ENCODE results near the gene NCOR2. TPM values are rescaled to one million over a fixed set of nuclear protein-coding genes. Genes with fewer than 3 reads are reported as not detected.

The NCOR2 gene
- total and polyA plus RNA-seq, 8 donors = 27.2 to 292 (median 83.5) TPM

GRCh38 chr12:124559182-124560017, 8.0 kb downstream of the NCOR2 start:
- 84 to 92% (median 89%) methylated on average over 11 to 12 of the region's 12 CpGs for WGBS, 5 donors
- no peaks in the 10 kb centered on the region for H3K9me3 ChIP-seq
- no peaks in the 10 kb centered on the region for H3K27me3 ChIP-seq
- H3K36me3 ChIP-seq = peaks cover 0 to 3% (median 0%) of the 10 kb centered on the region in 4 donors
- peaks cover 45 to 93% (median 69%) of the 10 kb centered on the region in 4 donors for H3K4me1 ChIP-seq
- TF ChIP-seq POLR2A (IDR thresholded peaks at IDR 0.05) (no peak), CTCF (IDR thresholded peaks at IDR 0.05) (no peak), POLR2AphosphoS5 (IDR thresholded peaks at IDR 0.05) (no peak), EP300 (IDR thresholded peaks at IDR 0.05) (no peak)
- no peak overlapping the region for H3K4me3 ChIP-seq
- no peak for DNase-seq
- H3K27ac ChIP-seq = no peak overlapping the region
- intact Hi-C loops (cut with DNase I; ENCODE audit: low total_unique reads) = loop anchor here (10.0 kb wide), 1 partner anchor 55 kb away; no protein-coding TSS in a partner anchor

GRCh38 chr12:124558313-124558712, 9.1 kb downstream of the NCOR2 start:
- peaks cover 37 to 93% (median 69%) of the 10 kb centered on the region in 4 donors for H3K4me1 ChIP-seq

GRCh38 chr12:124557518-124558223, 9.7 kb downstream of the NCOR2 start:
- H3K36me3 ChIP-seq = no peaks in the 10 kb centered on the region
- H3K4me1 ChIP-seq = peaks cover 31 to 92% (median 63%) of the 10 kb centered on the region in 4 donors
- TF ChIP-seq CTCF (IDR thresholded peaks at IDR 0.05) = no peak
- intact Hi-C loops (cut with DNase I; ENCODE audit: low total_unique reads) = no loop called here
- DNase-seq = peak in 1 of 2 donors; percentile 72
- WGBS, 5 donors = 56 to 72% (median 60%) methylated on average over 15 of the region's 15 CpGs
- no peaks in the 10 kb centered on the region for H3K9me3 ChIP-seq
- peak overlapping the region in 2 of 5 donors; percentile 11 to 62 for H3K27ac ChIP-seq
- H3K27me3 ChIP-seq = no peaks in the 10 kb centered on the region
- no peak overlapping the region for H3K4me3 ChIP-seq

More at GRCh38 chr12:124558313-124558712, 9.1 kb downstream of the NCOR2 start:
- no peak for TF ChIP-seq CTCF (IDR thresholded peaks at IDR 0.05)
- TF ChIP-seq POLR2A (IDR thresholded peaks at IDR 0.05) = no peak
- TF ChIP-seq EP300 (IDR thresholded peaks at IDR 0.05) = no peak
- no peak for TF ChIP-seq POLR2AphosphoS5 (IDR thresholded peaks at IDR 0.05)
- peak overlapping the region in 2 of 5 donors; percentile 11 to 62 for H3K27ac ChIP-seq
- intact Hi-C loops (cut with DNase I; ENCODE audit: low total_unique reads) = no loop called here
- H3K27me3 ChIP-seq = no peaks in the 10 kb centered on the region
- H3K4me3 ChIP-seq = no peak overlapping the region
- H3K36me3 ChIP-seq = peaks cover 0 to under 1% (median 0%) of the 10 kb centered on the region in 4 donors
- DNase-seq = no peak
- whole genome bisulfite sequencing, 5 donors = 83 to 95% (median 93%) methylated on average over 5 to 8 of the region's 8 CpGs
- H3K9me3 ChIP-seq = no peaks in the 10 kb centered on the region

GRCh38 chr12:124556896-124557501, 10.4 kb downstream of the NCOR2 start:
- intact Hi-C loops (cut with DNase I; ENCODE audit: low total_unique reads) = no loop called here
- peak in 1 of 2 donors; percentile 52 for DNase-seq
- Histone ChIP-seq H3K36me3 (no peaks in the 10 kb centered on the region), H3K4me1 (peaks cover 26 to 92% (median 63%) of the 10 kb centered on the region in 4 donors), H3K9me3 (no peaks in the 10 kb centered on the region), H3K27me3 (no peaks in the 10 kb centered on the region), H3K27ac (peak overlapping the region in 2 of 5 donors; percentile 11 to 62), H3K4me3 (no peak overlapping the region)
- TF ChIP-seq POLR2A (IDR thresholded peaks at IDR 0.05) (no peak), CTCF (IDR thresholded peaks at IDR 0.05) (no peak), POLR2AphosphoS5 (IDR thresholded peaks at IDR 0.05) (no peak), EP300 (IDR thresholded peaks at IDR 0.05) (no peak)
- 54 to 71% (median 67%) methylated on average over 22 of the region's 22 CpGs for WGBS, 5 donors
